ENCODE results near the gene TBXAS1. TPM values are rescaled to one million over a fixed set of nuclear protein-coding genes. Genes with fewer than 3 reads are reported as not detected.

TBXAS1 gene
- total and polyA plus RNA-seq, 2 of the 8 experiments (the other 6 are each of a cell fraction or from before 2014, with no cell fraction given): 0.86 to 2.1 TPM

DNA sequence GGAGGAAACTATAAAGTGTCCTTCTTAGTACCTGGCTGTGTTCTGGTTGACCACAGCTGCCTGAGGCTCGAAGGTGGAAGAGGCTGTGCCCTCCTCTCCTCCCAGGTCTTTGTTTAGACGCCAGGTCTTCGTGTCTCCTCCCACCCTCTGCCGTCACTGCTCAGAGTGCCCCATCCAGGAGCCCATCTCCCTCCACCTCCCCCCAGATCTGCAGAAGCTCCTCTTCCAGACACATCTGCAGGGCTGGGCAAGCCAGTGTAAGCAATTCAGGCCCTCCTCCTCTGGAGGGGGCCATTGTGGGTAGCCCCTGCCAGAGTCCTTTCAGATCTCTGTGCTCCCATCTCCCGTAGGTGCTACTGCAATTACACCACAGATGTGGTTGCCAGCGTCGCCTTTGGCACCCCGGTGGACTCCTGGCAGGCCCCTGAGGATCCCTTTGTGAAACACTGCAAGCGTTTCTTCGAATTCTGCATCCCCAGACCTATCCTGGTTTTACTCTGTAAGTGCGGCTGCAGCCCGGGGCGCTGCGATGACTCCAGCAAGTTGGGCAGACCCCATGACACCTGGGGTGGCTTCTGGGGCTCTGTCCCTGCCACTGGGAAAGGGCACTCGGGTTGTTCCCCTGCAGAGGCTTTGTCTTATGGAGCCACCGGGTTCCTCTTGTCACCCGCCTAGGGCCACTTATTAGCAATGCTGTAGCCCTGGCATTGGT is 126.2 kb downstream of the TBXAS1 start:
- Histone ChIP-seq H3K27me3 (replicated peaks in 1 of 4; ENCODE audit: control insufficient read depth in 3 of 4, extremely low read depth in 1 of 4, insufficient read depth in 3 of 4, low read length in 3 of 4) (no peaks in the 10 kb centered on the region), H3K4me3 (ENCODE audit: extremely low read depth in 1 of 4, insufficient read depth in 2 of 4, low read depth in 3 of 4, low read length in 4 of 4) (no peak overlapping the region), H3K14ac (ENCODE audit: insufficient read length) (no peak overlapping the region), H2BK20ac (ENCODE audit: low read length) (no peak overlapping the region), H3K79me1 (ENCODE audit: low read depth, low read length) (no peaks in the 10 kb centered on the region), H3K4me2 (ENCODE audit: insufficient read depth in 1 of 2, low read depth in 2 of 2, low read length in 2 of 2) (no peak overlapping the region), H4K91ac (replicated peaks; ENCODE audit: insufficient read length, low read length) (no peak overlapping the region), H3K4me1 (replicated peaks in 1 of 4; ENCODE audit: control insufficient read depth in 3 of 4, insufficient read depth in 4 of 4, low read length in 3 of 4) (peaks cover 1 to 11% (median 3%) of the 10 kb centered on the region in 4 experiments; a peak in 4 of 7 replicates), H4K20me1 (replicated peaks in 1 of 2; ENCODE audit: control insufficient read depth in 1 of 2, insufficient read depth in 2 of 2, low read length in 2 of 2) (no peaks in the 10 kb centered on the region), H3K4ac (replicated peaks; ENCODE audit: insufficient read length, low read depth, low read length) (no peak overlapping the region), H2BK120ac (replicated peaks; ENCODE audit: low read depth, low read length) (no peak overlapping the region), H2BK5ac (ENCODE audit: low read depth, low read length) (no peak overlapping the region), H3K27ac (ENCODE audit: low read depth, low read length) (no peak overlapping the region), H3K23me2 (ENCODE audit: low read depth, low read length) (no peaks in the 10 kb centered on the region), H3K18ac (ENCODE audit: extremely low read depth, low read length) (0 out of 2 replicates have a peak overlapping the region, but pooled peaks have one; percentile 38), H4K5ac (ENCODE audit: insufficient read length, low read depth, low read length) (no peak overlapping the region), H3K9me3 (ENCODE audit: insufficient read depth in 2 of 2, low read depth in 1 of 2, low read length in 1 of 2) (no peaks in the 10 kb centered on the region), H3K23ac (ENCODE audit: insufficient read length) (no peak overlapping the region), H2BK15ac (ENCODE audit: low read length) (no peak overlapping the region), H3K79me2 (ENCODE audit: control insufficient read depth in 1 of 2, insufficient read depth in 2 of 2, low read length in 2 of 2) (no peaks in the 10 kb centered on the region), H3K9ac (replicated peaks in 1 of 4; ENCODE audit: extremely low read depth in 1 of 4, low read depth in 3 of 4, low read length in 3 of 4) (no peak overlapping the region), H2AK5ac (ENCODE audit: low read depth, low read length) (no peak overlapping the region), H4K8ac (ENCODE audit: extremely low read depth, insufficient read depth, low read length) (no peak overlapping the region), H2BK12ac (ENCODE audit: low read depth, low read length) (no peak overlapping the region), H3K56ac (replicated peaks; ENCODE audit: insufficient read length, low read depth, low read length) (no peak overlapping the region), H2AFZ (ENCODE audit: low read length) (0 out of 2 replicates have a peak overlapping the region, but pooled peaks have one; percentile 3), H3K36me3 (ENCODE audit: control insufficient read depth in 2 of 4, insufficient read depth in 4 of 4, low read length in 3 of 4) (no peaks in the 10 kb centered on the region)
- ChIA-PET CTCF (ENCODE audit: partially characterized antibody) (interaction anchor here (1.2 to 2.7 kb wide), 5 partner anchors 10 to 308 kb away, joined by 3 to 7 read pairs (median 3); no protein-coding TSS in a partner anchor), POLR2A (ENCODE audit: partially characterized antibody) (no interaction called here)
- no peak for DNase-seq (ENCODE audit: low read depth in 1 of 2, low spot score in 2 of 2)
- FAIRE-seq: no peak
- WGBS, 2 experiments (ENCODE audit: extremely low coverage in 1 of 2, insufficient coverage in 1 of 2, insufficient read length in 1 of 2, insufficient replicate concordance in 2 of 2, low coverage in 1 of 2, low lambda C conversion rate in 2 of 2, missing lambda C conversion rate in 1 of 2): 85% methylated on average over 17 of the region's 17 CpGs; no CpG with 5 or more reads in 1 of the 2 experiments
- no peak for TF ChIP-seq CREB1 (IDR thresholded peaks at IDR 0.05)
- TF ChIP-seq CEBPB (IDR thresholded peaks at IDR 0.05; ENCODE audit: low read depth, low read length): no peak
- TF ChIP-seq NANOG (IDR thresholded peaks at IDR 0.05; ENCODE audit: insufficient read depth, low read depth, low read length, poor library complexity, severe bottlenecking): no peak
- TF ChIP-seq, protein P1, sequence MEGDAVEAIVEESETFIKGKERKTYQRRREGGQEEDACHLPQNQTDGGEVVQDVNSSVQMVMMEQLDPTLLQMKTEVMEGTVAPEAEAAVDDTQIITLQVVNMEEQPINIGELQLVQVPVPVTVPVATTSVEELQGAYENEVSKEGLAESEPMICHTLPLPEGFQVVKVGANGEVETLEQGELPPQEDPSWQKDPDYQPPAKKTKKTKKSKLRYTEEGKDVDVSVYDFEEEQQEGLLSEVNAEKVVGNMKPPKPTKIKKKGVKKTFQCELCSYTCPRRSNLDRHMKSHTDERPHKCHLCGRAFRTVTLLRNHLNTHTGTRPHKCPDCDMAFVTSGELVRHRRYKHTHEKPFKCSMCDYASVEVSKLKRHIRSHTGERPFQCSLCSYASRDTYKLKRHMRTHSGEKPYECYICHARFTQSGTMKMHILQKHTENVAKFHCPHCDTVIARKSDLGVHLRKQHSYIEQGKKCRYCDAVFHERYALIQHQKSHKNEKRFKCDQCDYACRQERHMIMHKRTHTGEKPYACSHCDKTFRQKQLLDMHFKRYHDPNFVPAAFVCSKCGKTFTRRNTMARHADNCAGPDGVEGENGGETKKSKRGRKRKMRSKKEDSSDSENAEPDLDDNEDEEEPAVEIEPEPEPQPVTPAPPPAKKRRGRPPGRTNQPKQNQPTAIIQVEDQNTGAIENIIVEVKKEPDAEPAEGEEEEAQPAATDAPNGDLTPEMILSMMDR (IDR thresholded peaks at IDR 0.05; ENCODE audit: control extremely low read depth in 1 of 3, insufficient read depth in 1 of 3, low read depth in 1 of 3, low read length in 3 of 3): no peak
- TF ChIP-seq KDM4A (IDR thresholded peaks at IDR 0.05; ENCODE audit: low read depth, low read length, severe bottlenecking): no peak
- no peak for TF ChIP-seq JUN (IDR thresholded peaks at IDR 0.05; ENCODE audit: low read depth, low read length)
- TF ChIP-seq EP300 (IDR thresholded peaks at IDR 0.05; ENCODE audit: borderline replicate concordance in 1 of 2, low read depth in 2 of 2, low read length in 2 of 2): no peak
- TF ChIP-seq EGR1 (IDR thresholded peaks at IDR 0.05; ENCODE audit: borderline replicate concordance, low read depth, low read length): no peak
- TF ChIP-seq ASH2L (IDR thresholded peaks at IDR 0.05; ENCODE audit: low read length): no peak
- no peak for TF ChIP-seq TAF7 (optimal IDR thresholded peaks at IDR 0.05; ENCODE audit: borderline replicate concordance, low read depth, low read length)

All from H1 (cell line).